ENCODE data around the gene FBF1.

DNA sequence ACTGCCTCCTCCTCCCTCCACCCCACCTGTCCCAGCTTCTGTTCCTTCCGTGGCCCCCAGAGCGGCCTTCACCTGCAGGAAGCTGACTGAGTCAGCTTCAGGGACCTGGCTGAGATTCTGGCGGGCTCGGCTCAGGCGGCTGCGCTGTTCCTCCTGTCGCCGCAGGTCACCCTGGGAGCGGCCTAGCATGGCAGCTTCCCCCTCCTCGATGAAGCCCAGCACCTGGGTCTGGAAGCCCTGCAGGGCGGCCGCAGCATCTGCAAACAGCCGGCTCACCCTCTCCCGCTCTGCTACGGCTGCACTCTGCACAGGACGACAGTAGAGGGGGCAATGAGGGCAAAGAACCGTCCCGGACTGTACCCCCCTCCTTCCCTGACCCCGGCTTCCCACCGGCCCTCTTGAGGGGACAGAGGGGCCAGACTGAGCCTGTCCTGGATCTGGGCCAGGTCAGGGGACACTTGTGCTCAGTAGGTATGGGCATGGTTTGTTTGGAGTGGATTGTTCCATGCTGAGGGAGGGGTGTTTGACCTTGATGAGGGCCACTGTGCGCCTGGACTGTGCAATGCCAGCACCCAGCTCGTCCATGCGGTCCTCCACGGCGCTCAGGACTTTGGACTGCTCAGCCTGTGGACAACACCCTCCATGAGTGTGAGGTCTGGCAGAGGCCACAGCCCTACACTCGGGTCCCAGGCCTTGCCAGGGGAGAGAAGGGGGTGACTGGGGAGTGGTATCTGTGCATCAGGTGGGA is 64.5 kb downstream of the FBF1 start:
- no peak for TF ChIP-seq EGR1 (IDR thresholded peaks at IDR 0.05; ENCODE audit: borderline replicate concordance, low read depth, low read length)
- TF ChIP-seq RNF2 (IDR thresholded peaks at IDR 0.05; ENCODE audit: borderline replicate concordance, low read depth, low read length, missing control alignments, poor library complexity, severe bottlenecking) = no peak
- TF ChIP-seq USF2 (IDR thresholded peaks at IDR 0.05; ENCODE audit: low read length) = no peak
- TF ChIP-seq, protein P1, sequence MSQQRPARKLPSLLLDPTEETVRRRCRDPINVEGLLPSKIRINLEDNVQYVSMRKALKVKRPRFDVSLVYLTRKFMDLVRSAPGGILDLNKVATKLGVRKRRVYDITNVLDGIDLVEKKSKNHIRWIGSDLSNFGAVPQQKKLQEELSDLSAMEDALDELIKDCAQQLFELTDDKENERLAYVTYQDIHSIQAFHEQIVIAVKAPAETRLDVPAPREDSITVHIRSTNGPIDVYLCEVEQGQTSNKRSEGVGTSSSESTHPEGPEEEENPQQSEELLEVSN (IDR thresholded peaks at IDR 0.05) = no peak
- TF ChIP-seq SP2 (IDR thresholded peaks at IDR 0.05; ENCODE audit: low read length) = no peak
- no peak for TF ChIP-seq EP300 (IDR thresholded peaks at IDR 0.05; ENCODE audit: borderline replicate concordance in 1 of 2, low read depth in 2 of 2, low read length in 2 of 2)
- no peak for TF ChIP-seq ATF3 (IDR thresholded peaks at IDR 0.05; ENCODE audit: insufficient read depth, low read depth, low read length)
- no peak for TF ChIP-seq RFX5 (IDR thresholded peaks at IDR 0.05; ENCODE audit: borderline replicate concordance, low read depth, low read length)
